LNCaP clone FGC (cell line): ENCODE results near the gene NOC2L.
"Not testable (repeated sequence)": the region's sequence is repeated elsewhere in the genome, so short reads cannot be mapped to it uniquely, and the experiment has no call there.

Source experiments
- DNase-seq: peaks from one replicate; pipeline ENCODE4 v3.0.0-alpha.2; 2011; ENCODE audit warnings: low read depth
- H3K4me3 ChIP-seq: 2 replicates; pipeline ENCODE4 v1.5.1; 2011; ENCODE audit warnings: mild to moderate bottlenecking, low read depth, low read length, control low read depth
- TF ChIP-seq, protein P1 (sequence below): IDR thresholded peaks from 2 replicates; pipeline ENCODE4 v1.5.1; 2012; ENCODE audit warnings: mild to moderate bottlenecking; ENCODE audit not compliant: control insufficient read depth, insufficient read depth; ENCODE audit errors: extremely low read depth

The NOC2L gene

GRCh38 chr1:997993-998744, 39.1 kb upstream of the NOC2L start:
- TF ChIP-seq, protein P1, sequence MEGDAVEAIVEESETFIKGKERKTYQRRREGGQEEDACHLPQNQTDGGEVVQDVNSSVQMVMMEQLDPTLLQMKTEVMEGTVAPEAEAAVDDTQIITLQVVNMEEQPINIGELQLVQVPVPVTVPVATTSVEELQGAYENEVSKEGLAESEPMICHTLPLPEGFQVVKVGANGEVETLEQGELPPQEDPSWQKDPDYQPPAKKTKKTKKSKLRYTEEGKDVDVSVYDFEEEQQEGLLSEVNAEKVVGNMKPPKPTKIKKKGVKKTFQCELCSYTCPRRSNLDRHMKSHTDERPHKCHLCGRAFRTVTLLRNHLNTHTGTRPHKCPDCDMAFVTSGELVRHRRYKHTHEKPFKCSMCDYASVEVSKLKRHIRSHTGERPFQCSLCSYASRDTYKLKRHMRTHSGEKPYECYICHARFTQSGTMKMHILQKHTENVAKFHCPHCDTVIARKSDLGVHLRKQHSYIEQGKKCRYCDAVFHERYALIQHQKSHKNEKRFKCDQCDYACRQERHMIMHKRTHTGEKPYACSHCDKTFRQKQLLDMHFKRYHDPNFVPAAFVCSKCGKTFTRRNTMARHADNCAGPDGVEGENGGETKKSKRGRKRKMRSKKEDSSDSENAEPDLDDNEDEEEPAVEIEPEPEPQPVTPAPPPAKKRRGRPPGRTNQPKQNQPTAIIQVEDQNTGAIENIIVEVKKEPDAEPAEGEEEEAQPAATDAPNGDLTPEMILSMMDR, result no peak
- H3K4me3 ChIP-seq, result peak overlapping the region; percentile 78
- no peak for DNase-seq

- DNase-seq, result no peak
- H3K4me3 ChIP-seq, result no peak overlapping the region
- TF ChIP-seq, protein P1, result no peak
Observed at GRCh38 chr1:997713-997992, 38.6 kb upstream of the NOC2L start.

DNA sequence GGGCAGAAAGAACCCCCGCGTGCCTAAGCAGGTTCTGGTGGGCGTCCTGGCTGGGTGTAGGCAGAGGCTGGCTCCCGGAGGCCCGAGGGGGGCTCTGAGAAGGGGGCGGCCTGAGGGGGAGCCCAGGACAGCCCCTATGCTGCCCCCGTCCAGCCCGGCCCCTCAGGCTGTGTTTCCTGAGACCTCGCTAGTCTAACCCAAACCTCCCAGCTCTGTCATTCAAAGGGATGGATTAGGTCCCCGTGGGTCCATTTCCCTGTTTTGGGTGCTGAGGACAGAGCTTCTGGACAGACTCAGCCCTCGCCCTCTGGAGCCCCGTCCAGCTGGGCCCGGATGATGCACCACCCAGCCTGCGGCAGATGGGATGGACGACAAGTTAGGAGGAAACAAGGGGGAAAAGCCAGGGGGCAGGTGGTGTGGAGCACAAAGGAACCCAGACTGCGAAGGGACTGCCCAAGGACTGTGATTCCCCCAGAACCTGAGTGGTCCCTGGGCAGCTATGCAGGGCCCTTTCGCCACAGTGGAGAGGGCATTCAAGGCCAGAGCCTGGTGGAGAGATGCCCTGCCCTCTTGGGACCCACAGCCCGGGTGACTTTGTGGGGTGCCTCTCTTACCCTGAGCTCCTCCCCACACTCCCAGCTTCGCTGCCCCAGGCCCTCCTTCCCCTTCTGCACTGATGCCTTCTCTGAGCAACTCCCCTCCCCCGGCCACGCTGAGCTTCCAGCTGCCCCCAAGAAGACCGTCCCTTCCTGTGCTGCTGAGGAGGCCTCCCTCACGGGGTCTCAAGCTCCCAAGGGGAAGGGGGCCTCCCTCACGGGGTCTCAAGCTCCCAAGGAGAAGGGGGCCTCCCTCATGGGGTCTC, 38.0 kb upstream of the NOC2L start:
- H3K4me3 ChIP-seq, result no peak overlapping the region
- TF ChIP-seq, protein P1, result no peak
- no peak for DNase-seq

DNA sequence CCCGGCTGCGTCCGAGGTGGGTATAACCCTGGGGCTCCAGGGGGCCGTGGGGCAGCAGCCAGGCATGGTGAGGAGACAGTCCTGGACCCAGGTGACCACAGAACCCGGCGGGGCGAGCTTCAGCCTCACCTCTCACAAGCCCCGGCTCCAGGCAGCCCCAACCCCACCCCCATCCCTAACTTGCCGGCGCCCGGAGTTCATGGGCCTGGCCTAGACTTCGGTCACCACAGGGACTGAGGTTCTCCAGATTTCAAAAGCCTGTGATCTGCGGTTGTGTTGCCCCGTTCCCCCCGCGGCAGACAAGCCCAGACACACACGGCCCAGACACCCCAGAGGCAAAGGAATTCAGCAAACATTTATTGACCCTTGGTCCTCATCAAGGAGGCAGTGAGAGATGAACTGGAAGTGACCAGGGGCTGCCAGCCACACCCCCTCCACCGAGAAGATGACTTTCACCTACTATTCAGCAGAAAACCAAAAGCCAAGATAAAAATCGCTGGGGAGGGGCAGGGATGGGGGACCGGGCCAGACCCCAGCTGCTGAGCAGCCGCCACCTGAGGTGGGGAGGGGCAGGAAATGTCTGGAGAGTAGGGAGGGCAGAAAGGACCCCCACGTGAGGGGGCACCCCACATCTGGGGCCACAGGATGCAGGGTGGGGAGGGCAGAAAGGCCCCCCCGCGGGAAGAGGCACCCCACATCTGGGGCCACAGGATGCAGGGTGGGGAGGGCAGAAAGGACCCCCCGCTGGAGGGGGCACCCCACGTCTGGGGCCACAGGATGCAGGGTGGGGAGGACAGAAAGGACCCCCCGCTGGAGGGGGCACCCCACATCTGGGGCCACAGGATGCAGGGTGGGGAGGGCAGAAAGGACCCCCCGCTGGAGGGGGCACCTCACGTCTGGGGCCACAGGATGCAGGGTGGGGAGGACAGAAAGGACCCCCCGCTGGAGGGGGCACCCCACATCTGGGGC, 36.9 kb upstream of the NOC2L start:
- no peak for DNase-seq
- TF ChIP-seq, protein P1, result no peak
- no peak overlapping the region for H3K4me3 ChIP-seq

DNA sequence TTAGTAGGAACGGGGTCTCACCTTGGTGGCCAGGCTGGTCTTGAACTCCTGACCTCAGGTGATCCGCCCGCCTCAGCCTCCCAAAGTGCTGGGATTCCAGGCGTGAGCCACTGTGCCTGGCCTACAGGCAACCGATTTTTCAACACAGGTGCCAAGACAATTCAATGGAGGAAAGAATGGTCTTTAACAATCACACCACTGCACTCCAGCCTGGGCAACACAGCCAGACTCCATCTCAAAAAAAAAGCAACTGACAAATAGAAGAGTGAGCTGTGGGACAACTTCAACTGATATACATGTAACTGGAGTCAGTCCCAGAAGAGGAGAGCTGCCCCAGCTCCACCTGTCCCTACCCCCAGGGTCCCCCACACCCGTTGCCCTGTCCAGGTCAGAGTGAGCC, 35.5 kb upstream of the NOC2L start:
- DNase-seq, H3K4me3 ChIP-seq: not testable (repeated sequence)

GRCh38 chr1:993379-993995, 34.4 kb upstream of the NOC2L start:
- no peak for DNase-seq
- H3K4me3 ChIP-seq, result no peak overlapping the region
- TF ChIP-seq, protein P1, result no peak

- DNase-seq, result no peak
- no peak overlapping the region for H3K4me3 ChIP-seq
- TF ChIP-seq, protein P1, result no peak
Observed at GRCh38 chr1:992362-992761, 33.3 kb upstream of the NOC2L start.
